Natural killer cell treated with Interleukin-12 subunit alpha and Interleukin-12 subunit beta and Interleukin-15 and Interleukin-18, amount 100 ng/mL, for 72 hours (primary cell): ENCODE data around the gene TMEM131L. TPM values are rescaled to one million over a fixed set of nuclear protein-coding genes. Genes with fewer than 3 reads are reported as not detected.
"Not testable (repeated sequence)": the region's sequence is repeated elsewhere in the genome, so short reads cannot be mapped to it uniquely, and the experiment has no call there.

ENCODE experiments used
- ATAC-seq, 2 donors: fragments of 150-1000 bp; cut with Tn5 transposase in 1 of 2; sonication (Bioruptor Pico), chemical (Tn5 transposase) in 1 of 2; 2 replicates each; pipeline ENCODE4 v1.10.0; 2021
- DNase-seq: peaks from one replicate; pipeline ENCODE4 v3.0.0; 2022; ENCODE audit warnings: low spot score
- H3K27ac Mint-ChIP-seq, 2 donors: 1 replicate in 1 of 2; 2 replicates in 1 of 2; pipeline ENCODE4 v1.8.0; 2022; ENCODE audit warnings: mixed read lengths in 2 of 2, mild to moderate bottlenecking in 1 of 2, moderate library complexity in 1 of 2
- H3K27me3 Mint-ChIP-seq, 2 donors: 1 replicate in 1 of 2; 2 replicates in 1 of 2; pipeline ENCODE4 v1.8.0; 2022; ENCODE audit warnings: mixed read lengths in 2 of 2
- H3K36me3 Mint-ChIP-seq: one replicate; pipeline ENCODE4 v1.8.0; 2022; ENCODE audit warnings: mixed read lengths
- H3K4me1 Mint-ChIP-seq, 2 donors: 1 replicate in 1 of 2; 2 replicates in 1 of 2; pipeline ENCODE4 v1.8.0; 2022; ENCODE audit warnings: low read depth in 2 of 2, mixed read lengths in 2 of 2, mild to moderate bottlenecking in 1 of 2
- H3K4me3 Mint-ChIP-seq: one replicate; pipeline ENCODE4 v1.8.0; 2022; ENCODE audit warnings: mixed read lengths
- H3K9me3 Mint-ChIP-seq: 2 replicates; pipeline ENCODE4 v1.8.0; 2022; ENCODE audit warnings: mixed read lengths
- total RNA-seq, 2 donors: library from RNA; stranded (reverse); gene quantifications; one replicate each; pipeline ENCODE4 v1.2.3, GENCODE V29; 2022

The TMEM131L gene
- total RNA-seq, 2 donors from 2014 or later: 35.8 to 42.3 TPM

DNA sequence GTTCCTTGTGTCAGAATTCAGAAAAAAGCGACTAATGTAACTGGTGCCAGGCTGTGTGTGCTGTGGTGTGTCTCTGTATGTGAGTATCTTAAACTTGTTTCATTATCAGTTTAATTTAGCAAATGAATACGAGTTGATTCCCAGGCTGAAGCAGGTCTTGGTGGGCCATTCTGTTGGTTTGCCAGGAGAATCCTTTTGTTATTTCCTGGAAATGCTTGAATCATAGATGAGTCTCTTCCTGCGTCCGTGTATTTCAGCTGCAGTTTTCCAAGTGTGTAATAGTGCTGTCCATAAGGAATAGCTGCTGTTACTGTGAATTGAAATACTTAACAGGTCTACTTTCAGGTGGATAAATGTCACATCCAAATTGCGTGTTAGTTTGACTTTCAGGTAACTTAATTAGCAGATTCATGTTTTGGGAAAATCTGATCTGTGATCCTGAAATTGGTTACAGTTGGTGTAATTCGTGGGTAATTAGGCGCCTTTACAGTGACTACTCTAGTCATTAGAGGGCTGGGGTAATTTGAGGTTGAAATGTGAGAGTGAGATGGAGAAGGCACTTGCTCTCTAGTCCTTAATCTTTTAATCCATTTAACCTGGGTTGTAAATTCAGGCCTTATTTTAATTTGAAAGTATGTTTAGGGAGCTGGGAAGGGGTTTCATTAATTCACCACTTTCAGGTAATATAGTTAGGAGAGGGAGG, 23.8 kb downstream of the TMEM131L start:
- no peaks in the 10 kb centered on the region for H3K9me3 Mint-ChIP-seq
- peak overlapping the region; percentile 84 for H3K4me3 Mint-ChIP-seq
- ATAC-seq (no peak), DNase-seq (peak; percentile 49)
- peaks cover 54 to 74% of the 10 kb centered on the region in 2 donors for H3K4me1 Mint-ChIP-seq
- H3K27me3 Mint-ChIP-seq: no peaks in the 10 kb centered on the region
- peak overlapping the region; percentile 85 to 87 for H3K27ac Mint-ChIP-seq
- H3K36me3 Mint-ChIP-seq: no peaks in the 10 kb centered on the region

- Mint-ChIP-seq H3K4me3 (peak overlapping the region; percentile 61), H3K9me3 (no peaks in the 10 kb centered on the region), H3K27ac (peak overlapping the region; percentile 15 to 87), H3K4me1 (peaks cover 59 to 78% of the 10 kb centered on the region in 2 donors), H3K36me3 (no peaks in the 10 kb centered on the region), H3K27me3 (no peaks in the 10 kb centered on the region)
- ATAC-seq (no peak), DNase-seq (peak; percentile 8)
Observed at GRCh38 chr4:153490985-153491483, 24.9 kb downstream of the TMEM131L start.

GRCh38 chr4:153494562-153494961, 28.4 kb downstream of the TMEM131L start:
- ATAC-seq (no peak), DNase-seq (peak; percentile 45)
- Mint-ChIP-seq H3K36me3 (no peaks in the 10 kb centered on the region), H3K4me3 (no peak overlapping the region), H3K9me3 (no peaks in the 10 kb centered on the region), H3K4me1 (peaks cover 66 to 73% of the 10 kb centered on the region in 2 donors), H3K27me3 (no peaks in the 10 kb centered on the region), H3K27ac (peak overlapping the region; percentile 17 to 87)

GRCh38 chr4:153495480-153496193, 29.5 kb downstream of the TMEM131L start:
- H3K27me3 Mint-ChIP-seq: no peaks in the 10 kb centered on the region
- peaks cover 68 to 74% of the 10 kb centered on the region in 2 donors for H3K4me1 Mint-ChIP-seq
- DNase-seq (peak; percentile 31), ATAC-seq (no peak)
- H3K27ac Mint-ChIP-seq: peak overlapping the region; percentile 17 to 87
- no peaks in the 10 kb centered on the region for H3K36me3 Mint-ChIP-seq
- H3K4me3 Mint-ChIP-seq: peak overlapping the region; percentile 4
- no peaks in the 10 kb centered on the region for H3K9me3 Mint-ChIP-seq

GRCh38 chr4:153497091-153497531, 31.0 kb downstream of the TMEM131L start:
- Mint-ChIP-seq H3K9me3 (no peaks in the 10 kb centered on the region), H3K36me3 (no peaks in the 10 kb centered on the region), H3K4me1 (peaks cover 67 to 71% of the 10 kb centered on the region in 2 donors), H3K4me3 (peak overlapping the region; percentile 54), H3K27me3 (no peaks in the 10 kb centered on the region), H3K27ac (peak overlapping the region; percentile 17 to 87)
- peak; percentile 66 to 70 for ATAC-seq
- peak; percentile 57 for DNase-seq

DNA sequence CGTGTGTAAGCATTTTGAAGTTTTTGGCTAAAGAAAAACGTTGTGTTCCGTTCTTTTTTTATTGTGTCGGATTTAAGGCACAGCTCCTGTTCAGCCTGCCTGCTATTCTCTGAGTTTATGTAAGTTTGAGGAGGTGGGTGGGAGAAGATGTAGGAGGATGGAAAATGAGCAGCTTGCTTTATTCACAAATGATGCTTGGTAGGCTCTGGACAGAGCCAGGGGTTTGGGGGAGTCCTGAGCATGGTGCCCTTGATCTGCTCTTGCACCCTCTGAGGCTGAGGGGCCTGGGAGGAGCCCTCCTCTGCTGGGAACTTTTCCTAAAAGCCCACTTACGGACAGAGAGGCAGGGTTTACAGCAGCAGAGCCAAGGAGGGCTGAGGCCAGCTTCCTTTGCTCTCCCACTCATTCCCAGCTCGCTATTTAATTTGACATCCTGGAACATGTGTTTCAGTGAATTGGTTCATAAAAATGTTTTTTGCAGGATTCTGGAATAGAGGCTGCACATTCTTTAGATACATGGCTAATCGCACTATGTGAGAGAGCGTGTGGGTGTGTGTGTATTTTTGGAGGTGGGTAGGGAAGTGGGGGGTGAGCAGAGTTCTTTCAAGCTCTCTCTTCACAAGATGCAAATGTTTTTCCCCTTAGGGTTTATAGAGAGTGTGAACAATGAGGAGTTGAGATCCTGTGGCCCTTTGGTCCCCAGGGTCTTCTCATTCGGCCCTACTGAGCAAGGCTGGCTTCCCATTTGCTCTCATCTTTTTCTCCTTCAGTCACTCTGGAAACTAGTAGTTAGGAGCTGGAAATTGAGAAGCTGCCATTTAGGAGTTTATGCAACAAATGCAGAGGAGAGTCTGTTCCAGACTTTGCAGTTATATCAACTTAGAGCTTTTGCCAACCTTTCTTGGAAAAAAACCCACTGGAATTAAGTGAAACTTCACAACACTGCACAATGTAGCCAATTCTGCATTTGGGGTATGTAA, 32.1 kb downstream of the TMEM131L start:
- H3K27me3 Mint-ChIP-seq: no peaks in the 10 kb centered on the region
- no peaks in the 10 kb centered on the region for H3K36me3 Mint-ChIP-seq
- peaks cover 74 to 76% of the 10 kb centered on the region in 2 donors for H3K4me1 Mint-ChIP-seq
- H3K27ac Mint-ChIP-seq: peak overlapping the region; percentile 17 to 87
- peak in 1 of 2 donors; percentile 52 for ATAC-seq
- peak; percentile 49 for DNase-seq
- H3K4me3 Mint-ChIP-seq: no peak overlapping the region
- no peaks in the 10 kb centered on the region for H3K9me3 Mint-ChIP-seq

- no peaks in the 10 kb centered on the region for H3K36me3 Mint-ChIP-seq
- H3K4me3 Mint-ChIP-seq: no peak overlapping the region
- ATAC-seq: peak in 1 of 2 donors; percentile 45
- DNase-seq: no peak
- H3K27me3 Mint-ChIP-seq: no peaks in the 10 kb centered on the region
- no peaks in the 10 kb centered on the region for H3K9me3 Mint-ChIP-seq
- peaks cover 73 to 76% of the 10 kb centered on the region in 2 donors for H3K4me1 Mint-ChIP-seq
- H3K27ac Mint-ChIP-seq: peak overlapping the region; percentile 17 to 87
Observed at GRCh38 chr4:153499005-153499404, 32.8 kb downstream of the TMEM131L start.

- ATAC-seq (no peak), DNase-seq (no peak)
- no peak overlapping the region for H3K4me3 Mint-ChIP-seq
- peaks cover 65 to 66% of the 10 kb centered on the region in 2 donors for H3K4me1 Mint-ChIP-seq
- H3K27ac Mint-ChIP-seq: peak overlapping the region in 1 of 2 donors; percentile 87
- H3K9me3 Mint-ChIP-seq: no peaks in the 10 kb centered on the region
- H3K36me3 Mint-ChIP-seq: peaks cover 4% of the 10 kb centered on the region
- no peaks in the 10 kb centered on the region for H3K27me3 Mint-ChIP-seq
Observed at GRCh38 chr4:153501578-153501977, 35.4 kb downstream of the TMEM131L start.

GRCh38 chr4:153502584-153502983, 36.4 kb downstream of the TMEM131L start:
- DNase-seq (no peak), ATAC-seq (no peak)
- Mint-ChIP-seq H3K4me3 (no peak overlapping the region), H3K36me3 (peaks cover 4% of the 10 kb centered on the region), H3K4me1 (peaks cover 65 to 66% of the 10 kb centered on the region in 2 donors), H3K9me3 (no peaks in the 10 kb centered on the region), H3K27me3 (no peaks in the 10 kb centered on the region), H3K27ac (peak overlapping the region; percentile 10 to 84)

DNA sequence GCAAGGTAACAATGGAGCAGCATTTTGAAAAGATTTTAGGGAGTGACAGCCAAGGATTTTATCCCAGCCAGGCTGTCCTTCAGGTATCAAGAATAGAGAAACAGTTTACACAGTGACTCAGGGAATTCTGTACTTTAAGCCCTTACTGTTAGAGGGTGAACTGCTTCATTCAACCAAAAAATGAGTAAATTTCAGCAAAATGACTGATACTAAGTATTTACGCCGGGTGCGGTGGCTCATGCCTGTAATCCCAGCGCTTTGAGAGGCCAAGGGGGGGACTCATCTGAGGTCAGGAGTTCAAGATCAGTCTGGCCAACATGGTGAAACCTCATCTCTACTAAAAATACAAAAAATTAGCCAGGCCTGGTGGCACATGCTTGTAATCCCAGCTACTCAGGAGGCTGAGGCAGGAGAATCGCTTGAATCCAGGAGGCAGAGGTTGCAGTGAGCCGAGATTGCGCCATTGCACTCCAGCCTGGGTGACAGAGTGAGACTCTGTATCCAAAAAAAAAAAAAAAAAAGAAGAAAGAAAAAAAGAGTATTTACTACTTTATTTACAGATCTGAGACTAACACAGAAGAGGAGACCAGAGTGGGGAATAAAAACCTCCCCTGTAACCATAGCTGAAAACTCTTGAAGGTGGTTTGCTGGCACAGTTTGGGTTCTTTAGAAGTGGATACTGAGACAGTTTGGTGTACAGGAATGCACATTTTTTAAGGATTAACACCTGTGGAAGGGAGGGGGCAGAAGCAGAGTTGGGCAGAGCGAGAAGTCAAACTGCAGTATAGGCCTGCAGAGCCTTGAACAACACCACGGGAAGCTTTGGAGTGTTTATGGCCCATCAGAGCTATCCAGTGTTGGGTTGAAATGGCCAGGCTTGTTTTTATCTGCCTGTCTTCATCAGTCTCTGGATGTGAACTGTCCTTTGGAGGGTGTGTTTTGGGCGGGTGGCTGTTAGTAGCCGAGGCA, 40.5 kb downstream of the TMEM131L start:
- Mint-ChIP-seq H3K36me3 (peaks cover 4% of the 10 kb centered on the region), H3K27ac (peak overlapping the region in 1 of 2 donors; percentile 18)
- ATAC-seq: no peak

GRCh38 chr4:153507310-153508073, 41.3 kb downstream of the TMEM131L start:
- peaks cover 4% of the 10 kb centered on the region for H3K36me3 Mint-ChIP-seq
- H3K27ac Mint-ChIP-seq: peak overlapping the region in 1 of 2 donors; percentile 18
- no peaks in the 10 kb centered on the region for H3K27me3 Mint-ChIP-seq
- peaks cover 39 to 50% of the 10 kb centered on the region in 2 donors for H3K4me1 Mint-ChIP-seq
- no peak overlapping the region for H3K4me3 Mint-ChIP-seq
- no peak for DNase-seq
- ATAC-seq: no peak
- H3K9me3 Mint-ChIP-seq: no peaks in the 10 kb centered on the region

More for the DNA sequence above, 40.5 kb downstream of the TMEM131L start:
- Mint-ChIP-seq H3K4me3 (no peak overlapping the region), H3K9me3 (no peaks in the 10 kb centered on the region), H3K4me1 (peaks cover 38 to 48% of the 10 kb centered on the region in 2 donors), H3K27me3 (no peaks in the 10 kb centered on the region)
- DNase-seq: no peak

GRCh38 chr4:153509212-153509611, 43.1 kb downstream of the TMEM131L start:
- Mint-ChIP-seq H3K27ac (peak overlapping the region in 1 of 2 donors; percentile 30), H3K4me1 (peaks cover 44 to 54% of the 10 kb centered on the region in 2 donors)
- H3K27me3 Mint-ChIP-seq, ATAC-seq, H3K4me3 Mint-ChIP-seq, H3K9me3 Mint-ChIP-seq, H3K36me3 Mint-ChIP-seq, DNase-seq: not testable (repeated sequence)
